ENCODE measurements around the gene CUTC.
"Not testable (repeated sequence)": the region's sequence is repeated elsewhere in the genome, so short reads cannot be mapped to it uniquely, and the experiment has no call there.

Gene CUTC

DNA sequence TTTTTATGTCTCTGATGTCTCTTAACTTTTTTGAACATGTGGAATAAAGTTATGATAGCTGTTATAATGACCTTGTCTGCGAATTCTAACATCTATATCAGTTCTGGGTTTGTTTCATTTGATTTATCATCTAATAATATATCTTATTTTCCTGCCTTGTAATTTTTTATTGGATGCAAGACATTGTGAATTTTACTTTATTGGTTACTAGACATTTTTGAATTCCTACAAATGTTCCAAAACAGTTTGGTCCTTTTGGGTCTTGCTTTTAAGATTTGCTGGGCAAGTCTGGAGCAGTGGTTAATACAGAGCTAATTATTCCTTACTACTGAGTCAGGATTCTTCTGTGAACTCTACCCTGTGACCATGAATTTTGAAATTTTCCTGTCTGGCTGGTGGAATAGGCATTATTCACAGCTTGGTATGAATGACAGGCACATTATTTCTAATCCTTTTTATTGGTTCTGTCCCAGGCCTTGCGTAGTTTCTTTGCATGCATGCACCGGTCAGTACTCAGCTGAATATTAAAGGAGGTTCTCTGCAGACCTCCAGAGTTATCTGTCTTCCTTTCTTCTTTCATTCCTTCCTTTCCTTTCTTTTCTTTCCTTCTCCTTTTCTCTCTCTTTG is 9.0 kb downstream of the CUTC start:
- no peak for DNase-seq

DNA sequence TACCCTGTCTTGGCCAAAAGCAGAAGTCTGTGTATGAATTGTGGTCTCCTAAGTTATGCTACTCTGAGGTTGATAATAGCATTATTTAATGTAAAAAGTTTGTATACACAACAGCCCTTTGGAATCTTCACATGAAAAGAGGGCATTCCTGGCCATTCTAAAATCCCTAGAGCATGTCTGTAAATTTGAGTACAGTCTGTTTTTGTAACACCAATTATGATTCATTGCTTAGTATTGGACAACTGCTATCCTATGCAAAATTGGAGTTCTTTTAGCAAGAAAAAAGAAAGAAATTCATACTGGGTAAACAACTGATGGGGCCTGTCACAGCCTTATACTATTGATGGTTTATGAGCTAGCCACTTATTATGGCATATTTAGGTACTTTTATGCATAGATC is 10.2 kb downstream of the CUTC start:
- no peak for DNase-seq

DNA sequence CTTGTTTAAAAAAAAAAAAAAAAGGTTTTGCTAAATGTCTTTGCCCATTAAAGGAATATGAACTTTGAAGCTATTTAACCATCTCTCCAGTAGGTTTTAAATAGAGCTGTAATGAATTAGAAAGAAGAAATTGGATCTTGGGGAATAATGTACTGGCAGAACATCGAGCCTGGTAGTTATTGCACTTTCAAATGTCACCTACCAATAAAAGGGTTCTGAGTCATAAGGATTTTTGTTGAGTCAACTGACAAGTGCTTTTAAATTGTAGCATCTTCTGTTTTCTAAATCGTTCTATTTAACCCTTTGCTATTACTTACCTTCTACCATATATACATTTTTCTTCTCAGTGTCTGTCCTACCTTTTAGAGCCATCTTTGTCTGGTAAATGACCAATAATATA is 10.7 kb downstream of the CUTC start:
- no peak for DNase-seq

DNA sequence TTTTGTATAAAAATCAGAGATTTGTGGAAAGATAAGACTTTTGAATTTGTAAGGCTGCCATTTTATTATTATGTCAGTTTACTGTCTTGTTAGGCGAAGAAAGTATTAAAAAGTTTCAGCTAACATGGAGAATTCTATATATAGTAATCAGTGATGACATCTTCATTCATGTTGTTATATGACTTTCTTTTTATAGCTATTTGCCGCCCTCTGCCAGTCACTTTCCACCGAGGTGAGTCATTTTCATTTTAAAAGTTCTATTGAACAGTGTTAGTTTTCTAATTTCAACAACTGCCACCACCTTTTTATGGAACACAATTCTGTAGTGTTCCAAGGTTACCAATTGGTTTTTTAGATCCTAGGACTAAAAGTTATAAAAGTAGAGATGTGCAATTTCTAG is 11.8 kb downstream of the CUTC start:
- no peak for DNase-seq

DNA sequence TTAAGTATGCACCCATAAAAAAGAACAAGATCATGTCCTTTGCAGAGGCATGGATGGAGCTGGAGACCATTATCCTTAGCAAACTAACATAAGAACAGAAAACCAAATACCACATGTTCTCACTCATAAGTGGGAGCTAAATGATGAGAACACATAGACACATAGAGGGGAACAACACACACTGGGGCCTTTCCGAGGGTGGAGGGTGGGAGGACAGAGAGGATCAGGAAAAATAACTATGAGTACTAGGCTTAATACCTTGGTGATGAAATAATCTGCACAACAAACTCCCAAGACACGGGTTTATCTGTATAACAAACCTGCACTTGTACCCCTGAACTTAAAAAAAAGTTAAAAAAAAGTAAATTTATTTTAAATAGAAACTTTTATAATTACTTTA is 14.1 kb downstream of the CUTC start:
- DNase-seq: not testable (repeated sequence)

DNA sequence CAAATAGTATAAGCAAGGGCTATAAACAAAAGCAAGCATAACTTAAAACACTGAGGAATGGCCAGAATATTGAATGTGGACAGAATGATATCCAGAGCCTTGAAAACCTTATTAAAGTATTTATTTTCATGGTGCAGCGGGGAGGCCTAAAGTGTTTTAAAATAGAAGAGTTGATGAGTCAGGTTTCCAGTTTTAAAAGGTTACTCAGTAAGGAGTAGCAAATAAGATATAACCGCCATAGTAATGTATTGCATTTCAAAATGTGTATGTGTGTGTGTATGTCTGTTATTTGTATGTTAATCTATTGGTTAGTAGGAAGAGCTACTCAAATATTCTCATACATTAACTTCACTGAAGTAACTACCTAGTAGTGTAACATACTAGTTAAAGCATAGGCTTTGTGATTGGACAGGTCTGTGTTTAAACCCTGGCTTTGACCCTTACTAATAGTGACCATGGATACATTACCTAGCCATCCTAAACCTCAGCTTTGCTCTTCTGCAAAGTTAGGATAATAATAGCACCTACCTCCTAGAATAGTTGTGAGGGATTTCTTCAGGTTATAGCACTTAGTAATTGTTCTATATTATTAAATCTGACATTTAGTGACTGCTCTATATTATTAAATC is 16.9 kb downstream of the CUTC start:
- DNase-seq: no peak

DNA sequence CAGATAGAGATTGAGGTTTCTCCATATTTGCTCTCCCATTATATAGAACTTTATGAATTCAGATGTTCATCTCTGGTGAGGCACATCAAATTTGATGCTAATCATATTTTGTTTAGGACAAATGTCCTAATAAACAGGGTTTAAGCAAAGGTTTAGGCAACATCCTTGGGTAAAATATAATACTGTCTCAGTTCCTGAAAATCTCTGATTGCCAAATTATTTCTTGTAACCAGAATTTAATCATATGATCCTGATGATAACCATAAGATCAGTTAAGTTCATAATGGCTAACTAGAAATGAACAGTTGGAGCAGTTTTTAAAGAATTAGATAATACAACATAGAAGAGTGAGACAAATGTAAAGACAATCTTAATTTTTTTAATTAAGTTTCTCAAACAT is 18.6 kb downstream of the CUTC start:
- DNase-seq: no peak

DNA sequence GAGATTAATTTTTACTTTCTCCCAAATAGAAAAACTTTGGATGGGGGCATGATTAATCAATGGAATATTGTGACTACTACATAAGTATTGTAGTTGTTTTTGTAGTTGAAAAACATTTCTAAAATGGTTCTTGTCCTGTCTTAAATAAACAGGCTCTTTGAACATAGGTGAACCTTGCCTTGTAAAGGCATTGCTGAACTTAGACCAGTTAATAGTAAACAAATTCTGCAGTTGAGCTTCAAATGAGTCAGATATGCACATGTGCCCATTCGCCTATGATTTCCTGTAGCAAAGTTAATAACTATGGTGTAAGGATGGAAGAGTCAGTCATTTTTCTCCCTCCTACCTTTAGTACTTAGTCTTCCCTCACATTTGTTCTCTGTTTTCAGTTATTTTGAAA is 22.6 kb downstream of the CUTC start:
- DNase-seq: no peak

DNA sequence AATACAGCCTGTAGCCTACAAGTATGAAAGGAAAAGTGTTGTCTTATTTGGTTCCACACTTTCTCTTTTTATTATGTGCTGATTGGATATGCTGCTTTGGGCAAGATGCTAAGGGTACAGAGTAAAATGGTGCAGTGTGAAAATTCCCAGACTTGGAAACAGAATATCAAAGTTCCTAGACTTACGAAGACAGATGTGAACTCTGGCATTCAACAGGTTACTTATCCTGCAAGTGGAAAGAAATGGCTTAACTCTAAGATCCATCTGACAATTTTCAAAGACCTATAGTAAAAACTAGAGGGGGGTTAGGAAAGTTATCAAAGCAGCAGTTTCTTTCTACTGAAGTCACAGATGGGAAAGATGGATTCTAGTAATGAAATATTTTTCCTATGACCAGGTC is 24.1 kb downstream of the CUTC start:
- DNase-seq: no peak

DNA sequence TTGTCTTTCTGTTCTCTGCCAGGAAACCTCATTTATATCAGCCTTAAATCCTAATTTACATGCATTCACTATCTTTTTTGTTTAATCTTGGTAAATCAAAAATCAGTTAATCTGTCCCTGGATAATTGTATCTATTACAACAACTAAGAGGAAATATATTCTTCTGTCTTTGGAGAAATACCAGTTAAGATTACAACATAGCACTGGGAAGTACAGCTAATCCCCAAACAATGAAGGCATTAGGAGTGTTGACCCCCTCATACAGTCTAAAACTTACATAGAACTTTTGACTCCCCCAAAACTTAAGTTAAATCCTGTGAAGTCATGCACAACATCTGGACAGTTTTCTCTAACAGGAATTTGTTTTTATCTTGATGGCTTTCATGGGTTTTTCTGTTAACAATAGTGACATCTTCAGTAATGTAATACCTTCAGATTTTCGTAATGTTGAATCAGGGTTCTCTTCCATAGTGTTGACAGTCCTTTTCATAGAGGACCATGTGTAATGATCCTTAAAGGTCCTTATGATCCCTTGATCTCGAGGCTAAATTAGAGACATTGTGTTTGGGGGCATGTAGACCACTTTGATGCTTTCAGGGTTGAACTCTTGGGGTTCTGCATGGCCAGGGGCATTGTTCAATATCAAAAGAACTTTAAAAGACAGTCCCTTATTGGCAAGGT is 26.3 kb downstream of the CUTC start:
- no peak for DNase-seq

DNA sequence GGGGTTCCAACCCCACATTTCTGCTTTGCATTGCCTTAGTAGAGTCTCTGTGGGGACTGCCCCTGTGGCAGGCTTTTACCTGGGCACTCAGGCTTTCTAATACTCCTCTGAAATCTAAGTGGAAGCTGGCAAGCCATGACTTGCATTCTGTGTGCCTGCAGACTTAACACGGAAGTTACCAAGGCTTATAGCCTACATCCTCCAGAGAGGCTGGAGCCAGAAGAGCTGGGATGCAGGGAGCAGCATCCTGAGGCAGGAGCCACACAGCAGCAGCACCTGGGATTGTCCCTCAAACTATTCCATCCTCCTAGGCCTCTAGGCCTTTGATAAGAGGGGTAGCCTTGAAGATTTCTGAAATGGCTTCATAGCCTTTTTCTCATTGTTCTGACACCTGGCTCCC is 28.3 kb downstream of the CUTC start:
- no peak for DNase-seq

DNA sequence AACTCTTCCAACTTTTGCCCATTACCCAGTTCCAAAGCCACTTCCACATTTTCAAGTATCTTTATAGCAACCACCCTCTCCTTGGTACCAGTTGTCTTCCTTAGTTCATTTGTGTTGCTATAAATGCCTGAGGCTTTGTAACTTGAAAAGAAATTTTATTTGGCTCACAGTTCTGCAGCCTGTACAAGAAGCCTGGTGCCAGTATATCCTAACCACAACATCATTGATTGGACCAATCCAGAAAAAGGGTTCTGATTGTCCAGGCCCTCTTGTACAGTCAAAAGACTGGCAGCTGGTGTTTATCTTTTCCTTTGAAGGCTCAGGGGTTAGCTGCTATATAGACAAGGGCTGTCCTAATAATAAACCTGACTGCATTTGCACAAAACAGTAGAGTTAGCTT is 29.3 kb downstream of the CUTC start:
- no peak for DNase-seq

DNA sequence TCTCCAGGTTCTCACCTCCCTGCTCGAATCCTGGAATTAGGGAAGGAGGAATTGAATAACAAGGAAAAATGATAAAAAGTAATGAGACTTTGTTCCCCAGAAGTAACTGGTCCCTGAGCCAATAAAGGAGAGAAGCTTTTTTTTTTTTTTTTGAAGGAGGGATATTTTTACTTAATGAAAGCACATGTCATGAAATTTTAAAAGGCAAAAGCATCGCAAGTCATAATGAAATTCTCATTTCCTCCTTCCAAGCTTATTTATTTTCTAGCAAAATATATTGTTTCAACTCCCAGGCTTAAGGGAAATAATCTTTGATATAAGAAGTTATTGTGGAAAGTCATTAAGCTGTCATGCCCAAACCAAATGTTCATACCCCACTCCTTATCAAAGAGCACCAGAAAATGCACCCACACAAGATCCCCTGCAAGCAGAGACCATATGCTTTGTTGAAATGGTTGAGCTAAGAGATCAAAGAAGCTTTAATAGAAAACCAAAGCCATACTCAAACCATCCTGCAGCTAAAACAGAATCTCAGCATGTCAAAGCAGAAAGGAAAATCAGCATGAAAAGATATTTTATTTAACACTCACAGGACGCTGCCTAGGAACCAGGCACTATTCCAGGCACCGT is 33.8 kb downstream of the CUTC start:
- DNase-seq: no peak

DNA sequence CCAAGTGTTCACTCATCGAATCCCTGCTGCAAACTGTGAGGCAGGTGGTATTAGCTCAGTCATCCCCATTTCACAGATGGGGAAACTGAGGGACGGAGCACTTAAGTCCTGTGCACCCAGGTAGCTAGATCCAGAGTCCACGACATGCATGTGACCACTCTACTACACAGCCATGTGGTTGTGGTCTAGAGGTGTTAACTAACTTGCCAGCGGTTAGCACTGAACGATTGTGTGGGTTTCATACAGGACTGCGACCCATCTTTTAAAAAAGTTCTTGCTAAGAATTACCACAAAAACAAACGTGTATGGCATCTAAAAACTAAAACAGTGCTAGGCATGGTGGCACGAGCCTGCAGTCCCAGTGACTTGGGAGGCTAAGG is 34.3 kb downstream of the CUTC start:
- DNase-seq: no peak

DNA sequence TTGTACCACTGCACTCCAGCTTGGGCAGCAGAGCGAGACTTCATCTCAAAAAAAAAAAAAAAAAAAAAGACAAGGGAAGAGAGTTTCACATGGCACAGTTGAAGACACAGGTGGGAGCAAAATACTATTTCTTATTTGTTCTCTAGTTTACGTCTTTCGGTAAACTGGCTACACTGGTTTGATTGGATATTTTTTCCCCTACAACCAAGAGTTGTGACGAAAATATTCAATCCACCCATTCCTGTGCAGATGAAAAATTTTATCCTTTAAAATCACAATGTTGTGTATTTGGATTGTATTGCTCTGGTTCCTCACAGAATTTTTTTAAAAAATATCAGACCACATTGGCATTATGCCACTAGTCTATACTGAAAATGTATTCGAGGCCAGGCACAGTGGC is 35.9 kb downstream of the CUTC start:
- no peak for DNase-seq

DNA sequence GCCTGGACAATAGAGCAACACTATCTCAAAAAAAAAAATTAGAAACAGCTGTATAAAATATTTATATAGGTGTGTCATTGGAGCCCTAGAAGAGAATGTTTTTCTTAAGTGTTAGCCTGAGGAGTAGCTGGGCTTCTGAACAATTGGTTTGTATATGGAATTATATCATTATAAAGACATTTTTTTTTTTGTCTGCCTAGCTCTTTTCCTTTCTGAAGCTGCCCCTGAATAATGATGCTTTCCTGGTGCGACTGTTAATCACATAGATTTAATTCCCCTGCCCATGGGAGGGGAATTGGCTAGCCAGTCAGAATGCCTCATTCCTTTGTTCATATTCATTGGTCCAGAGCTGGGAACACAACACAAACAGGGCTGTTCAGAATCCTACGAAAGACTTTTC is 36.5 kb downstream of the CUTC start:
- no peak for DNase-seq

DNA sequence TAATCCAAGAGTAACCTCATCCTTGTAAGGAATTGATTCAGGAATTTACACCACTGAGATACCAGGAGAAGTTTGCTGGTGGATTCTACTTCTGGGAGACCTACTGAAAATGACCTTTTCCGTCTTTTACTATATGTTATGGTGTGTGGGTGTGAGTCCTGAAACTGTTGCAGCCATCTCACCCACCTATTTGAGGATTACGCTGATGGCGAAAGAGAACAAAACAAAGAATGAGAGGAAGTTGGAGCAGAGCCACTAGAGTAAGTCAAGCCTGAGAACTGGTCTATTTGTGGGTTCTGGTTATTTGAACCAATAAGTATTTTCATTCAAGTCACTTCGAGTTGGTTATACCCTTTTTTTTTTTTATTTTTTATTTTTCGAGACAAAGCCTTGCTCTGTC is 37.7 kb downstream of the CUTC start:
- no peak for DNase-seq

DNA sequence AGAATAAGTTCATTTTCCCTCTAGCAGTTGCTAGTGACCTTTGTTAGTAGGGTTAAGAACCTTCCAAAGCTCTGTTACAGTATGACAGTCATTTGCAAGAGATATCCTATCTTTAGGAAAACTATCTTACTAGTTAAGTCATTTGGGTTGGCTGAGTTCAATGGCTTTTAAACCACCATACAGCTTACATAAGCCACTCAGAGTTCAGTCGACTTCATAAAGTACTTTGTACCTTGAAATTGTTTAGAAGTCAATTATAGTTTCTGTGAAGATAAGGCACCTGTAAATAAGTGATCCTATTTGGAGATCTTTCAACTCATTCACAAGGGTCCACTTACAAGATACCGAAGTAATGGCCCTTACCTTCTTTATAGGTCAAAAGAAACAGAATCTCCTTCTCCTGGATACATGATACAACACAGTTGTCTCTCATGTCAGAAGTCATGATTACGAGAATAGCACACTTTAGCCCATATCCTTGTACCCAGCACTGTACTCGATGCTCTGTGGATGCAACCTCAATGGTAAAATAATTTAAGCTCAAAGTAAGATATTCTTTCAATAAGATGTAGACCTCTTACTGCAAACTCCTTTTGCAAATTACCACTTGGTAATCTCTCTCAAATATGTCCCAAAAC is 38.5 kb downstream of the CUTC start:
- no peak for DNase-seq

DNA sequence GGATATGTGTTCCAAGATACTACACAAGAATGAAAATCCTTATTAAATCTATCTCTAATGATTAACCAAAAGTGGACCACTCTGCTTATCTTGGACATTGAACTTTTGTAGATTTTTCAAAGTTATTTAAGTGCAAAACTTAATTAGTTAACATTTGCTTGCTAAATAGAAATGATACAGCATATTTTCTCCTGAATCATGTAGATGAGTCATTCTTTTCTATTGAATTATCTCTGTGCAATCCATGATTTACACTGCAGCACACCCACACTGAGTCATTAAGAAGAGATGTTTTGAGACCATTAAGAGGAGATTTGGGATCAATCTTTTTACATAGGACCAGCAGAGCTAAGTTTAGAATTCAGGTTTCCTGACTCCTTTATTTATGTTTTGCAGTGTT is 43.8 kb downstream of the CUTC start:
- DNase-seq: no peak

DNA sequence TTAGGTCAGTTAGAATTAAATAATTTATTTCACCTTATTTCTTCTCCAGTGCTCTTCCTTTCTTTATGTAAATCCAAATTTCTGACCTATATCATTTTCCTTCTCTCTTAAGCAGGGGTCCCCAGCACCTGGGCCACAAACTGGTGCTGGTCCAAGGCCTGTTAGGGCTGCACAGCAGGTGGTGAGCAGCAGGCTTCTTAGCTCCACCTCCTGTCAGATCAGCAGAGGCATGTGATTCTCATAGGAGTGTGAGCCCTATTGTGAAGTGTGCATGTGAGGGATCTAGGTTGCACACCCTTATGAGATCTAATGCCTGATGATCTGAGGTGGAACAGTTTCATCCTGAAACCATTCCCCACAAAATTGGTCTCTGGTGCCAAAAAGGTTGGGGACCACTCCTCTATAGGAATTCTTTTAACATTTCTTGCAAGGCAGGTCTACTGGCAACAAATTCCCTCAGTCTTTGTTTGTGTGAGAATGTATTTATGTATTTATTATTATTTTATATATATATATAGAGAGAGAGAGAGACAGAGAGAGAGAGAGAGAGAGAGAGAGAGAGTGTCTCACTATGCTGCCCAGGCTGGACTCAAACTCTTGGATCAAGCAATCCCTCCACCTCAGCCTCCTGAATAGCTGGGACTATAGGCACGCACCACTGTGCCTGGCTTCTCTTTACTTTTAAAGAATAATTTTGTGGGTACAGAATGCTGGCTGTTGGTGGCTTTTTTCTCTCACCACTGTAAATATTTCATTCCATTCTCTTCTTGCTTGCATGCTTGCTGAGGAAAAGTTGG is 46.1 kb downstream of the CUTC start:
- DNase-seq: no peak

DNA sequence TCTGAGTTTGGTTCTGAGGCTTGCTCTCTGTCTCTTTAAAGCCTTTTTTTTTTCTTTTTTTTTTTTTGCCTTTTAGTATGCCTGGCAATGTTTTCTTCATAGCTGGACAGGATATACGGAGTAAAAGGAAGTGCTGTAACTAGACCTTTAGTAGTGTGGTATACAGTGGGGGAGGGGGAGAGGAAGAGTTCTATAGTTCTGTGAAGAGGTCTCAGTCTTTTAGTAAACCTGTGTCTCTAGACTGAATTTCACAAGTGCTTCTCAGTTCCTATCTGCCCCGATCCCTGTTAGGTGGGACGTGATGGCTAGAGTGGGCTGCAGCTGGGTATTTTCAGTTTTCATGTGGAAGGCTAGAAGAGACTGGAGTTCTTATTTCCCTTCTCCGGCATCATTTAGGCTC is 47.3 kb downstream of the CUTC start:
- DNase-seq: peak; percentile 27

DNA sequence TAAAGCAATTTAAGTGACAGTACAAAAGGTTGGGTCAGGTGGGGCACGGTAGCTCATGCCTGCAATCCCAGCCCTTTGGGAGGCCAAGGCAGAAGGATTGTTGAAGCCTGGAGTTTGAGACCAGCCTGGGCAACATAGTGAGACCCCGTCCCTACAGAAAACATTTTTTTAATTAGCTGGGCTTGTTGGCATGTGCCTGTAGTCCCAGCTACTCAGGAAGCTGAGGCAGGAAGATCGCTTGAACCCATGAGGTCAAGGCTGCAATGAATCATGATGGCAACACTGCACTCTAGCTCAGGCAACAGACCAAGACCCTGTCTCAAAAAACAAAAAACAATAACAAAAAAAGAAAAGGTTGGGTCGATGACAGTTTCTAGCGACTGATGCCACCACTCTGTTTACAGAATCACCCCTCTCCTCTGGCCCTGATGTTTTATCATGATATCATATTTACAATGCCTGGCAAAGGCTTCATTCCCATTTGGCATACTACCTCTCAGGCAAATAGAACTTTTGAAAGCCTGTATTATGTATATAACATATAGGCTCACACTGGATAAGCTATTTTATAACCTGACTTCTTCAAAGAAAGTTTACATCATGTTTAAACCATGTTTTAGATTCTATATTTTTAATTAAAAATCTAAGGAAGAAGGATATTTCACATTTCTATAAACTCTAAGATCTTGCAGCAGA is 49.8 kb downstream of the CUTC start:
- DNase-seq: no peak
